GM06990 (cell line): Measurements from ENCODE around the gene NCEH1.

Experiments used
- DNase-seq: peaks from one replicate; pipeline ENCODE4 v3.0.0-alpha.2; 2011; ENCODE audit not compliant: insufficient read length; ENCODE audit errors: extremely low read depth
- H3K27me3 ChIP-seq: replicated peaks from 2 replicates; pipeline ENCODE4 v1.6.0; 2011; ENCODE audit warnings: low read length; ENCODE audit not compliant: control insufficient read depth, insufficient read depth
- H3K36me3 ChIP-seq: 2 replicates; pipeline ENCODE4 v1.5.1; 2011; ENCODE audit warnings: low read length; ENCODE audit not compliant: control insufficient read depth, insufficient read depth
- H3K4me3 ChIP-seq: replicated peaks from 2 replicates; pipeline ENCODE4 v1.5.1; 2011; ENCODE audit warnings: low read depth, mild to moderate bottlenecking, control low read depth, low read length
- TF ChIP-seq, protein P1 (sequence below): IDR thresholded peaks from 2 replicates; pipeline ENCODE4 v1.5.1; 2011; ENCODE audit warnings: low read length, control low read depth, mild to moderate bottlenecking, inconsistent platforms; ENCODE audit not compliant: insufficient read depth, poor library complexity, severe bottlenecking

The NCEH1 gene

DNA sequence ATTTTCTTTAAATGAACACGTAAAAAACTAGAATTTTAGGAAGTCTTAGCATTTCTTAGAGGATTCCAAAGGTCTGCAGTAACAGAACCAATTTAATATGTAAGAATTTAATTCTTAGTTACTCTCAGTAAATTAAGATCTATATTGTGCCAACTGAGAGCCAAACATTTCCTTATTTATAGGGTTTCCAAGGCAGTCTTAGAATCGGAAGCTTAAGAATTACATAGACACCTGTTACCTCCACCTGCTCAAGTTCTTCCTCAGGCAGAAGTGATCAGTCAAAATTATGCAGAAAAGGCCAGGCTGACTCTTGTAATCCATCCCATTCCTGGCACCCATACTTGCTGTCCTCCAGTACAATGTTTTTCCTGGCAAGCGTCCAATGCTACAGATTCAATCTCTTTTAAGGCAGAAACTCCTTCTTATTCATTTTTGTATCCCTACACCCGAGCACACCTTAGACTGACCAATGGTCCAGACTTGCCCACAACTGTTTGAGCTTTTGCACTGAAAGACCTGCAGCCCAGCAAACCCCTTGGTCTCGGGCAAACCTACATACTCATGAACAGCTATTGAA is 64.3 kb downstream of the NCEH1 start:
- Histone ChIP-seq H3K36me3 (no peaks in the 10 kb centered on the region), H3K4me3 (no peak overlapping the region), H3K27me3 (no peaks in the 10 kb centered on the region)
- DNase-seq, result no peak
- TF ChIP-seq, protein P1, sequence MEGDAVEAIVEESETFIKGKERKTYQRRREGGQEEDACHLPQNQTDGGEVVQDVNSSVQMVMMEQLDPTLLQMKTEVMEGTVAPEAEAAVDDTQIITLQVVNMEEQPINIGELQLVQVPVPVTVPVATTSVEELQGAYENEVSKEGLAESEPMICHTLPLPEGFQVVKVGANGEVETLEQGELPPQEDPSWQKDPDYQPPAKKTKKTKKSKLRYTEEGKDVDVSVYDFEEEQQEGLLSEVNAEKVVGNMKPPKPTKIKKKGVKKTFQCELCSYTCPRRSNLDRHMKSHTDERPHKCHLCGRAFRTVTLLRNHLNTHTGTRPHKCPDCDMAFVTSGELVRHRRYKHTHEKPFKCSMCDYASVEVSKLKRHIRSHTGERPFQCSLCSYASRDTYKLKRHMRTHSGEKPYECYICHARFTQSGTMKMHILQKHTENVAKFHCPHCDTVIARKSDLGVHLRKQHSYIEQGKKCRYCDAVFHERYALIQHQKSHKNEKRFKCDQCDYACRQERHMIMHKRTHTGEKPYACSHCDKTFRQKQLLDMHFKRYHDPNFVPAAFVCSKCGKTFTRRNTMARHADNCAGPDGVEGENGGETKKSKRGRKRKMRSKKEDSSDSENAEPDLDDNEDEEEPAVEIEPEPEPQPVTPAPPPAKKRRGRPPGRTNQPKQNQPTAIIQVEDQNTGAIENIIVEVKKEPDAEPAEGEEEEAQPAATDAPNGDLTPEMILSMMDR, result no peak

- Histone ChIP-seq H3K27me3 (no peaks in the 10 kb centered on the region), H3K36me3 (no peaks in the 10 kb centered on the region), H3K4me3 (no peak overlapping the region)
- DNase-seq, result no peak
- TF ChIP-seq, protein P1, result no peak
Measured at GRCh38 chr3:172644258-172644657, 66.6 kb downstream of the NCEH1 start.

GRCh38 chr3:172643506-172644179 is 67.2 kb downstream of the NCEH1 start:
- no peak for DNase-seq
- no peaks in the 10 kb centered on the region for H3K27me3 ChIP-seq
- TF ChIP-seq, protein P1, result no peak
- no peaks in the 10 kb centered on the region for H3K36me3 ChIP-seq
- no peak overlapping the region for H3K4me3 ChIP-seq

DNA sequence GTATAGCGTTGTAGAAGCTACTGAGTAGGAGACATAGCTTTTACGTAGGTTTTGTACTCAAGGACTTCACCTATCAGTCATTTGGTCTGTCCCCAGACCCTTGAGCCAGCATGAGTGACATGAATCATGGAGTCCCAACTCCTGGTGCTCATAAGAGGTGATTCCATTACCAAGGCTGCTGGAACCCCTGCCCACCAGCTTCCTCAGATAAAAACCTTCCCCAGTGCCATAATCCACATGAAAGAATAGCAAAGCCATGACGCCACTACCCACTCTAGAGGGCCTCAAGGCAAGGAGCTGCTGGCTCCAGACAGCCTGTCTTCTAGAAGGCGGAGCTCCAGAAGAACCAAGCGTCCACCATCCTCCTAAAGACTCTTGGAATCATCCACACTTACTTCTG is 69.6 kb downstream of the NCEH1 start:
- Histone ChIP-seq H3K4me3 (no peak overlapping the region), H3K36me3 (no peaks in the 10 kb centered on the region), H3K27me3 (no peaks in the 10 kb centered on the region)
- no peak for DNase-seq
- TF ChIP-seq, protein P1, result no peak

GRCh38 chr3:172640751-172641150 is 70.1 kb downstream of the NCEH1 start:
- Histone ChIP-seq H3K4me3 (no peak overlapping the region), H3K27me3 (no peaks in the 10 kb centered on the region), H3K36me3 (no peaks in the 10 kb centered on the region)
- DNase-seq, result no peak
- TF ChIP-seq, protein P1, result no peak
